ENCODE measurements around the gene RERE.
"Not testable (repeated sequence)": the region's sequence is repeated elsewhere in the genome, so short reads cannot be mapped to it uniquely, and the experiment has no call there.

The RERE gene

GRCh38 chr1:8712413-8713231 is 104.8 kb downstream of the RERE start:
- DNase-seq = no peak

- DNase-seq = no peak
Observed at GRCh38 chr1:8711873-8712412, 105.5 kb downstream of the RERE start.

- no peak for DNase-seq
Observed at GRCh38 chr1:8711151-8711550, 106.3 kb downstream of the RERE start.

- DNase-seq = no peak
Observed at GRCh38 chr1:8708259-8708658, 109.2 kb downstream of the RERE start.

GRCh38 chr1:8706995-8707396 is 110.4 kb downstream of the RERE start:
- no peak for DNase-seq

GRCh38 chr1:8706291-8706690 is 111.1 kb downstream of the RERE start:
- DNase-seq = no peak

- DNase-seq = no peak
Observed at GRCh38 chr1:8704866-8705506, 112.5 kb downstream of the RERE start.

- DNase-seq = peak; percentile 16 to 17
Observed at GRCh38 chr1:8702850-8703810, 114.3 kb downstream of the RERE start.

- no peak for DNase-seq
Observed at GRCh38 chr1:8702472-8702849, 115.0 kb downstream of the RERE start.

- DNase-seq = no peak
Observed at GRCh38 chr1:8701794-8702471, 115.5 kb downstream of the RERE start.

- no peak for DNase-seq
Observed at GRCh38 chr1:8699679-8700078, 117.8 kb downstream of the RERE start.

GRCh38 chr1:8698937-8699447 is 118.4 kb downstream of the RERE start:
- DNase-seq = no peak

- DNase-seq = no peak
Observed at GRCh38 chr1:8698012-8698630, 119.3 kb downstream of the RERE start.

- not testable (repeated sequence) for DNase-seq
Observed at GRCh38 chr1:8695442-8695841, 122.0 kb downstream of the RERE start.

- no peak for DNase-seq
Observed at GRCh38 chr1:8693107-8693506, 124.3 kb downstream of the RERE start.

GRCh38 chr1:8691662-8692061 is 125.8 kb downstream of the RERE start:
- DNase-seq = no peak

- DNase-seq = no peak
Observed at GRCh38 chr1:8690253-8690525, 127.3 kb downstream of the RERE start.

GRCh38 chr1:8689431-8690252 is 127.8 kb downstream of the RERE start:
- DNase-seq = no peak

GRCh38 chr1:8687538-8687937 is 129.9 kb downstream of the RERE start:
- DNase-seq = no peak

- DNase-seq = no peak
Observed at GRCh38 chr1:8687039-8687438, 130.4 kb downstream of the RERE start.

GRCh38 chr1:8685463-8685862 is 132.0 kb downstream of the RERE start:
- DNase-seq = no peak

All from activated CD4-positive, alpha-beta T cell treated with anti-CD3 and anti-CD28 coated beads, Interleukin-2, amount 50 U/mL, for 4 hours (primary cell).